Cardiac ventricle fibroblast (primary cell): ENCODE results near the gene NUDT15. TPM values are rescaled to one million over a fixed set of nuclear protein-coding genes. Genes with fewer than 3 reads are reported as not detected.

Source experiments
- total RNA-seq: library from RNA; depleted of rRNA; stranded (reverse); fragments of >200 nt; gene quantifications from 2 replicates; pipeline ENCODE4 v1.2.3, GENCODE V29; 2015

NUDT15 gene
- 7.3 and 9.2 TPM in 2 replicates for total RNA-seq

DNA sequence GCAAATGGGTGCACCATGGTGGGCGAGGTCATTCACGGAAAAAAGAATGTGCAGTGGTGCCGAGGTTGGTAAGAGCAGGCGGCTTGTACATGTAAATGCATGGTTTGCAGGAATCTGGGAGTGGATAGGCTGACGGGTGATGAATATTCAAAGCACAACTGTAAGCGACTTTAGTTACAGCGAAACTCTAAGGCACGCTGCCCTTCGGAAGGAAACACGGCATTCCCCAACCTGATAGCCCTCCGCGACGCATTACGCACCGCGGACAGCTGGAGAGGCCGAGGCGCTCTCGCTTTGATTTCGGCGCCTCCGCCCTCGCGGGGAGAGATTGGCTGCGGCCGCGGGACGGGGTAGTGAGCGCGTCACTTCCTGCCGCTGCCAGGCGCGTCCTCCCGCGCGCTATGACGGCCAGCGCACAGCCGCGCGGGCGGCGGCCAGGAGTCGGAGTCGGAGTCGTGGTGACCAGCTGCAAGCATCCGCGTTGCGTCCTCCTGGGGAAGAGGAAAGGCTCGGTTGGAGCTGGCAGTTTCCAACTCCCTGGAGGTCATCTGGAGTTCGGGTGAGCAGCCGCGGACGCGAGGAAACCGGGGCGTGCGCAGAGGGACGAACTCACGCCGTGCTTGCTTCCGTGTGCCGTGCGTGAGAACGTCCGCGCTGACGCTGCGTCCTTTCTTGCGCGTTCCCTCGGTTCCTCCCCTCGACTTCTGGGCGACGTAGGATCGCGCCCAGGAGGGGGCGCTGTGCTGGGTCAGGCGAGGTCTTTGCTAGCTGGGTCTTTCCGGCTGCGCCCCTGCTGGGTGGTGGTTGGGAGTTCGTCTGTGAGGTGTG is at the start of gene NUDT15:
NUDT15 (plus strand) TSS at position 381 of the 828 bp plus-strand sequence; CDS start at position 402, 21 bp downstream.

DNA sequence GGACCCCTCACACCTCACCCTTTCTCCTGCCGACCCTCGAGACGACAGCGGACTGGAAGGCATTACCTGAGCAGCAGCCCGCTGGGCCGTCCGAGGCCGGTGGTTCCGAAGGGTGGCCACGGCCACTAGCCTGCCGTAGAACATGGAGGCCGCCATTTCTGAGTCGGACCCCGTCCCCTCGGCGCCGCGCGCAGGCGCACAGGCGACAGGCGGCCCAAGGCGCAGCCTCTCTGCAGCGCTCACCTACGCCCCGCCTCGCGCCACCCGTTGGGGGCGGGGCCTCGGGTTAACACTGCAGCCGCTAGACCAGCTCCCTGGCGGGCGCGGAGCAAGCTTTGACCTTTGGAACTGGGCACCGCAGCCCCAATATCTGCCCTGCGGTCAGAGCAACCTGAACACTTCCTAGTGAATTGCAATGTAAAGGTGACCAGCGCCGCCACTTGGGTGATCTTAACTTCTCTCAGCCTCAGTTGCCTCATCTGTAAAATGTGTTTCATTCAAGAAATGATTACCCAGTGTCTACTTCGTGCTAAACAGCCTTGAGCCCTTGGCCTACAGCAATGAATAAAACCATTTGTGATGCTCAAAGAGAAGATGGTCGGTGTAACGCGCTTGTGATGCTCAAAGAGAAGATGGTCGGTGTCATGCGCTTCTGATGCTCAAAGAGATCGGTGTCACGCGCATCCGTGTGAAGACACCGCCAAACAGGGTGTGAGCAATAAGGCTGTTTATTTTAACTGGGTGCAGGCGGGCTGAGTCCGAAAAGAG is 36.2 kb upstream of the NUDT15 start, which contains the start of gene SUCLA2:
SUCLA2 (minus strand) TSS at position 160 of the 768 bp plus-strand sequence; CDS start at position 156, 4 bp downstream.

DNA sequence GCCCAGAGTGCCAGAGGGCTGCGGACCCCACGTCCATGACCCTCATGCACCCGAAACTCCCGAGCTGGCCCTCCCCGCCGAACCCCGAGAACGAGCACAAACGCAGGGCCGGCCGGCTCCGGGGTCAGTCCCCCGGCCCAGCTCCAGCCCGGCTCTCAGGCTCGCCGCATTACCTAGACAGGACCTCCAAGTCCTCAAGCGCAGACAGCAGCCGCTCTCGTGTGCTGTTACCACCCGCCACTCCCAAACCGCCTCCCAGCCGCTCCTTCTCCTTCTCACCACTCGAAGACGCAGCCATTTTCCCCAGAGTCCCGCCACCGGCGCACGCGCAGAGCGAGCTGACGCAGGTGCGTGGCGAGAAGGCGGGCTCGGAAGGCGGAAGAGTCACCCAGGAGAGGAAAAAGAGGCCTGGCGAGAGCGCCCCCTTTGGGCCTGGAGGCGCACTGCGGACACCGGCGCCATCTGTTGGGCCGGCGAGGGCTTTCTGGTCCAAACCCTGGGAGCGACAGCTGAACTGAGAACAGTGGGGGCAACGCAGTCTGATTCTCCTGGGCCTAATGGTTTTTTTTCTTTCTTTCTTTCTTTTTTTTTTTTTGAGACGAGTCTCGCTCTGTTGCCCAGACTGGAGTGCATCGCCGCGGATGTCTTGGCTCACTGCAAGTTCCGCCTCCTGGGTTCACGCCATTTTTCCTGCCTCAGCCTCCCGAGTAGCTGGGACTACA is 57.4 kb downstream of the NUDT15 start, which contains the start of gene MED4:
MED4 (minus strand) TSS at position 324 of the 722 bp plus-strand sequence; CDS start at position 298, 26 bp downstream.

Other genes starting within 250 kb of the NUDT15 start
- 19.1 and 31.8 TPM in 2 replicates for gene SUCLA2, start 36.5 kb upstream of the NUDT15 start, total RNA-seq
- 27.8 and 28.2 TPM in 2 replicates for gene MED4, start 57.4 kb downstream of the NUDT15 start, total RNA-seq
- gene ITM2B, start 195.5 kb downstream of the NUDT15 start, total RNA-seq = 788 and 970 TPM in 2 replicates